WTC11 (cell line): ENCODE results near the gene EMC6. TPM values are rescaled to one million over a fixed set of nuclear protein-coding genes. Genes with fewer than 3 reads are reported as not detected.
"Not testable (repeated sequence)": the region's sequence is repeated elsewhere in the genome, so short reads cannot be mapped to it uniquely, and the experiment has no call there.

Experiments used
- ATAC-seq: fragments of 200-7000 bp; cut with Tn5 transposase; 2 replicates; pipeline ENCODE4 v1.10.0; 2021; ENCODE audit warnings: mild to moderate bottlenecking, moderate library complexity
- CTCF ChIA-PET: fragments of 300-600 bp; sonication (Branson Sonifier 250); formaldehyde crosslinking; loops from one replicate; lab custom pipeline; 2021; ENCODE audit warnings: antibody characterized with exemption; lab: Charles Lee
- POLR2A ChIA-PET: fragments of 350-600 bp; sonication (Branson Sonifier 250); formaldehyde crosslinking; loops from one replicate; lab custom pipeline; 2021; ENCODE audit warnings: antibody characterized with exemption; lab: Charles Lee
- DNase-seq: peaks from one replicate; pipeline ENCODE4 v3.0.0; 2021; ENCODE audit warnings: low spot score
- H3K27ac Mint-ChIP-seq: 2 replicates; pipeline ENCODE4 v1.8.0; 2021; ENCODE audit warnings: mixed read lengths
- H3K27me3 Mint-ChIP-seq: 2 replicates; pipeline ENCODE4 v1.8.0; 2021; ENCODE audit warnings: low read depth, mild to moderate bottlenecking, moderate library complexity, mixed read lengths
- H3K36me3 Mint-ChIP-seq: 2 replicates; pipeline ENCODE4 v1.8.0; 2021; ENCODE audit warnings: mixed read lengths
- H3K4me1 Mint-ChIP-seq: 2 replicates; pipeline ENCODE4 v1.8.0; 2022; ENCODE audit warnings: mixed read lengths
- H3K4me3 Mint-ChIP-seq: 2 replicates; pipeline ENCODE4 v1.8.0; 2021; ENCODE audit warnings: mild to moderate bottlenecking, moderate library complexity, mixed read lengths
- H3K9me3 Mint-ChIP-seq: 2 replicates; pipeline ENCODE4 v1.8.0; 2021; ENCODE audit warnings: mixed read lengths
- CREM ChIP-seq: sonication (generic); formaldehyde crosslinking; IDR thresholded peaks from 2 replicates; pipeline ENCODE4 v1.8.1; 2022; ENCODE audit warnings: mild to moderate bottlenecking, missing genetic modification reagents, moderate library complexity
- CTCF ChIP-seq: fragments of 200-600 bp; IDR thresholded peaks from 2 replicates; pipeline ENCODE4 v1.8.0; 2022; ENCODE audit warnings: antibody characterized with exemption
- FOXP4 ChIP-seq: sonication (generic); formaldehyde crosslinking; IDR thresholded peaks from 2 replicates; pipeline ENCODE4 v1.8.0; 2022; ENCODE audit warnings: mild to moderate bottlenecking, missing genetic modification reagents
- HMGA2 ChIP-seq: fragments of 250-450 bp; sonication (Bioruptor Pico); IDR thresholded peaks from 2 replicates; pipeline ENCODE4 v1.4.0; 2021; ENCODE audit warnings: mild to moderate bottlenecking, moderate library complexity
- MLX ChIP-seq: sonication (generic); formaldehyde crosslinking; IDR thresholded peaks from 2 replicates; pipeline ENCODE4 v1.8.1; 2023; ENCODE audit warnings: mild to moderate bottlenecking, missing genetic modification reagents, moderate library complexity
- NFATC4 ChIP-seq: fragments of 250-450 bp; sonication (Bioruptor Pico); IDR thresholded peaks from 2 replicates; pipeline ENCODE4 v1.9.0; 2021; ENCODE audit warnings: mild to moderate bottlenecking
- OVOL2 ChIP-seq: fragments of 250-450 bp; sonication (Bioruptor Pico); IDR thresholded peaks from 2 replicates; pipeline ENCODE4 v1.9.0; 2021; ENCODE audit warnings: mild to moderate bottlenecking, borderline replicate concordance
- PRDM15 ChIP-seq: sonication (generic); formaldehyde crosslinking; IDR thresholded peaks from 2 replicates; pipeline ENCODE4 v1.8.0; 2022; ENCODE audit warnings: missing genetic modification reagents
- TEAD4 ChIP-seq: sonication (generic); formaldehyde crosslinking; IDR thresholded peaks from 2 replicates; pipeline ENCODE4 v1.8.0; 2022; ENCODE audit warnings: mild to moderate bottlenecking, missing genetic modification reagents
- ZBTB21 ChIP-seq: sonication (generic); formaldehyde crosslinking; IDR thresholded peaks from 2 replicates; pipeline ENCODE4 v1.8.1; 2023; ENCODE audit warnings: mild to moderate bottlenecking, missing genetic modification reagents, borderline replicate concordance
- ZNF512 ChIP-seq: sonication (generic); formaldehyde crosslinking; IDR thresholded peaks from 2 replicates; pipeline ENCODE4 v1.8.1; 2022; ENCODE audit warnings: missing genetic modification reagents, borderline replicate concordance
- total RNA-seq: library from RNA; stranded (reverse); gene quantifications from 3 replicates; pipeline ENCODE4 v1.2.3, GENCODE V29; 2021

EMC6 gene
- total RNA-seq, 1 experiment from 2014 or later = 86.0 TPM

- TF ChIP-seq PRDM15 (no peak), ZNF512 (CRISPR knock-in tag) (no peak), FOXP4 (CRISPR knock-in tag) (no peak), CTCF (no peak), TEAD4 (CRISPR knock-in tag) (no peak), ZBTB21 (CRISPR knock-in tag) (no peak)
- TF ChIP-seq, all 79 proteins: peak for 0
These were observed 29.5 kb downstream of the EMC6 start (continued) for GRCh38 chr17:3698139-3698538.

GRCh38 chr17:3699951-3700350, 31.3 kb downstream of the EMC6 start:
- peaks cover 2% of the 10 kb centered on the region; the same call in 1 of the 2 replicates for H3K4me1 Mint-ChIP-seq
- no peak for DNase-seq
- TF ChIP-seq ZNF512 (CRISPR knock-in tag) (no peak), TEAD4 (CRISPR knock-in tag) (no peak), MLX (CRISPR knock-in tag) (no peak), PRDM15 (no peak), CREM (CRISPR knock-in tag) (no peak), HMGA2 (CRISPR knock-in tag) (no peak), OVOL2 (CRISPR knock-in tag) (no peak), NFATC4 (CRISPR knock-in tag) (no peak)
- TF ChIP-seq, all 79 proteins: peak for 0
- ATAC-seq = no peak
- Mint-ChIP-seq H3K4me3 (no peak overlapping the region), H3K27me3 (peaks cover 27% of the 10 kb centered on the region), H3K36me3 (peaks cover 16% of the 10 kb centered on the region), H3K27ac (no peak overlapping the region), H3K9me3 (peaks cover 23% of the 10 kb centered on the region)
- CTCF ChIA-PET = interaction anchor here (1.4 kb wide), 1 partner anchor 17 kb away, joined by 9 read pairs; no protein-coding TSS in a partner anchor
- POLR2A ChIA-PET = no interaction called here

GRCh38 chr17:3702041-3702539, 33.5 kb downstream of the EMC6 start:
- Mint-ChIP-seq H3K9me3 (peaks cover 23% of the 10 kb centered on the region), H3K27me3 (peaks cover 15% of the 10 kb centered on the region; the same call in 1 of the 2 replicates), H3K36me3 (peaks cover 16% of the 10 kb centered on the region)
- H3K4me3 Mint-ChIP-seq, H3K27ac Mint-ChIP-seq, CTCF ChIA-PET, DNase-seq, H3K4me1 Mint-ChIP-seq, POLR2A ChIA-PET, ATAC-seq: not testable (repeated sequence)
